ENCODE data around the gene NUDT3. TPM values are rescaled to one million over a fixed set of nuclear protein-coding genes. Genes with fewer than 3 reads are reported as not detected.

The NUDT3 gene
- total RNA-seq, 1 experiment from 2014 or later = 48.4 TPM

- Mint-ChIP-seq H3K4me1 (ENCODE audit: low read depth, unreplicated experiment) (peaks cover 72% of the 10 kb centered on the region), H3K27ac (ENCODE audit: unreplicated experiment) (no peak overlapping the region), H3K27me3 (ENCODE audit: unreplicated experiment) (no peaks in the 10 kb centered on the region), H3K9me3 (ENCODE audit: low read depth, unreplicated experiment) (peaks cover 2% of the 10 kb centered on the region), H3K4me3 (ENCODE audit: low read depth, unreplicated experiment) (no peak overlapping the region), H3K36me3 (ENCODE audit: insufficient read depth, unreplicated experiment) (peaks cover 18% of the 10 kb centered on the region)
- no peak for DNase-seq
- intact Hi-C loops (cut with micrococcal nuclease; ENCODE audit: unreplicated experiment) = no loop called here
- TF ChIP-seq, protein P1, sequence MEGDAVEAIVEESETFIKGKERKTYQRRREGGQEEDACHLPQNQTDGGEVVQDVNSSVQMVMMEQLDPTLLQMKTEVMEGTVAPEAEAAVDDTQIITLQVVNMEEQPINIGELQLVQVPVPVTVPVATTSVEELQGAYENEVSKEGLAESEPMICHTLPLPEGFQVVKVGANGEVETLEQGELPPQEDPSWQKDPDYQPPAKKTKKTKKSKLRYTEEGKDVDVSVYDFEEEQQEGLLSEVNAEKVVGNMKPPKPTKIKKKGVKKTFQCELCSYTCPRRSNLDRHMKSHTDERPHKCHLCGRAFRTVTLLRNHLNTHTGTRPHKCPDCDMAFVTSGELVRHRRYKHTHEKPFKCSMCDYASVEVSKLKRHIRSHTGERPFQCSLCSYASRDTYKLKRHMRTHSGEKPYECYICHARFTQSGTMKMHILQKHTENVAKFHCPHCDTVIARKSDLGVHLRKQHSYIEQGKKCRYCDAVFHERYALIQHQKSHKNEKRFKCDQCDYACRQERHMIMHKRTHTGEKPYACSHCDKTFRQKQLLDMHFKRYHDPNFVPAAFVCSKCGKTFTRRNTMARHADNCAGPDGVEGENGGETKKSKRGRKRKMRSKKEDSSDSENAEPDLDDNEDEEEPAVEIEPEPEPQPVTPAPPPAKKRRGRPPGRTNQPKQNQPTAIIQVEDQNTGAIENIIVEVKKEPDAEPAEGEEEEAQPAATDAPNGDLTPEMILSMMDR (IDR thresholded peaks at IDR 0.05; ENCODE audit: unreplicated experiment) = no peak
- no TSS peak for BruUV-seq (replicated peaks)
- CTCF ChIA-PET = interaction anchor here (0.6 to 1.1 kb wide), 3 partner anchors 41 to 76 kb away, joined by 3 to 4 read pairs (median 3); no protein-coding TSS in a partner anchor
Observed at GRCh38 chr6:34339432-34339831, 53.0 kb downstream of the NUDT3 start.

GRCh38 chr6:34338811-34339210 is 53.7 kb downstream of the NUDT3 start:
- no peaks in the 10 kb centered on the region for H3K27me3 Mint-ChIP-seq (ENCODE audit: unreplicated experiment)

GRCh38 chr6:34338377-34338776 is 54.1 kb downstream of the NUDT3 start:
- CTCF ChIA-PET = interaction anchor here (0.5 to 2.2 kb wide), 5 partner anchors 17 to 737 kb away, joined by 3 to 6 read pairs (median 4); no protein-coding TSS in a partner anchor
- Mint-ChIP-seq H3K36me3 (ENCODE audit: insufficient read depth, unreplicated experiment) (peaks cover 18% of the 10 kb centered on the region), H3K27ac (ENCODE audit: unreplicated experiment) (no peak overlapping the region), H3K9me3 (ENCODE audit: low read depth, unreplicated experiment) (no peaks in the 10 kb centered on the region), H3K4me1 (ENCODE audit: low read depth, unreplicated experiment) (peaks cover 69% of the 10 kb centered on the region), H3K4me3 (ENCODE audit: low read depth, unreplicated experiment) (no peak overlapping the region), H3K27me3 (ENCODE audit: unreplicated experiment) (no peaks in the 10 kb centered on the region)
- TF ChIP-seq, protein P1 (IDR thresholded peaks at IDR 0.05; ENCODE audit: unreplicated experiment) = no peak
- BruUV-seq (replicated peaks) = no TSS peak
- intact Hi-C loops (cut with micrococcal nuclease; ENCODE audit: unreplicated experiment) = no loop called here
- no peak for DNase-seq

More at GRCh38 chr6:34338811-34339210, 53.7 kb downstream of the NUDT3 start:
- no TSS peak for BruUV-seq (replicated peaks)
- Mint-ChIP-seq H3K4me1 (ENCODE audit: low read depth, unreplicated experiment) (peaks cover 69% of the 10 kb centered on the region), H3K9me3 (ENCODE audit: low read depth, unreplicated experiment) (no peaks in the 10 kb centered on the region), H3K36me3 (ENCODE audit: insufficient read depth, unreplicated experiment) (peaks cover 18% of the 10 kb centered on the region), H3K4me3 (ENCODE audit: low read depth, unreplicated experiment) (no peak overlapping the region), H3K27ac (ENCODE audit: unreplicated experiment) (no peak overlapping the region)
- CTCF ChIA-PET = interaction anchor here (0.5 to 2.2 kb wide), 4 partner anchors 17 to 76 kb away, joined by 3 to 6 read pairs (median 4); no protein-coding TSS in a partner anchor
- TF ChIP-seq, protein P1 (IDR thresholded peaks at IDR 0.05; ENCODE audit: unreplicated experiment) = no peak
- DNase-seq = no peak
- intact Hi-C loops (cut with micrococcal nuclease; ENCODE audit: unreplicated experiment) = no loop called here

GRCh38 chr6:34334796-34335416 is 57.6 kb downstream of the NUDT3 start:
- CTCF ChIA-PET = interaction anchor here (0.7 kb wide), 1 partner anchor 725 kb away, joined by 5 read pairs; no protein-coding TSS in a partner anchor
- Mint-ChIP-seq H3K9me3 (ENCODE audit: low read depth, unreplicated experiment) (no peaks in the 10 kb centered on the region), H3K27ac (ENCODE audit: unreplicated experiment) (no peak overlapping the region), H3K4me3 (ENCODE audit: low read depth, unreplicated experiment) (no peak overlapping the region), H3K4me1 (ENCODE audit: low read depth, unreplicated experiment) (peaks cover 56% of the 10 kb centered on the region), H3K36me3 (ENCODE audit: insufficient read depth, unreplicated experiment) (peaks cover 8% of the 10 kb centered on the region), H3K27me3 (ENCODE audit: unreplicated experiment) (no peaks in the 10 kb centered on the region)
- intact Hi-C loops (cut with micrococcal nuclease; ENCODE audit: unreplicated experiment) = no loop called here
- DNase-seq = no peak
- TF ChIP-seq, protein P1 (IDR thresholded peaks at IDR 0.05; ENCODE audit: unreplicated experiment) = no peak
- no TSS peak for BruUV-seq (replicated peaks)
